Activated naive CD4-positive, alpha-beta T cell treated with anti-CD3 and anti-CD28 coated beads, Interleukin-2, amount 10 ng/mL, durations not matched to agents 7 days and 5 days (primary cell): ENCODE measurements around the gene OR2L8.
A peak's percentile ranks its signal among the peaks of the same experiment; 100 is the strongest.
"Not testable (repeated sequence)": the region's sequence is repeated elsewhere in the genome, so short reads cannot be mapped to it uniquely, and the experiment has no call there.

Experiments
- CTCF ChIA-PET: fragments of 350-600 bp; sonication (Branson Sonifier 250); formaldehyde crosslinking; loops from one replicate; lab custom pipeline; 2021; ENCODE audit warnings: antibody characterized with exemption; lab: Charles Lee
- DNase-seq: peaks from one replicate; pipeline ENCODE4 v3.0.0-alpha.2; 2020
- H3K27ac Mint-ChIP-seq: one replicate; pipeline ENCODE4 v1.8.0; 2021; ENCODE audit warnings: mild to moderate bottlenecking, moderate library complexity, mixed read lengths
- H3K27me3 Mint-ChIP-seq: one replicate; pipeline ENCODE4 v1.8.0; 2021; ENCODE audit warnings: mild to moderate bottlenecking, mixed read lengths
- H3K36me3 Mint-ChIP-seq: one replicate; pipeline ENCODE4 v1.8.0; 2021; ENCODE audit warnings: mixed read lengths
- H3K4me1 Mint-ChIP-seq: one replicate; pipeline ENCODE4 v1.8.0; 2021; ENCODE audit warnings: mixed read lengths
- H3K4me3 Mint-ChIP-seq: one replicate; pipeline ENCODE4 v1.8.0; 2021; ENCODE audit warnings: mild to moderate bottlenecking, moderate library complexity, mixed read lengths
- H3K9me3 Mint-ChIP-seq: one replicate; pipeline ENCODE4 v1.8.0; 2021; ENCODE audit warnings: mixed read lengths

Gene OR2L8

DNA sequence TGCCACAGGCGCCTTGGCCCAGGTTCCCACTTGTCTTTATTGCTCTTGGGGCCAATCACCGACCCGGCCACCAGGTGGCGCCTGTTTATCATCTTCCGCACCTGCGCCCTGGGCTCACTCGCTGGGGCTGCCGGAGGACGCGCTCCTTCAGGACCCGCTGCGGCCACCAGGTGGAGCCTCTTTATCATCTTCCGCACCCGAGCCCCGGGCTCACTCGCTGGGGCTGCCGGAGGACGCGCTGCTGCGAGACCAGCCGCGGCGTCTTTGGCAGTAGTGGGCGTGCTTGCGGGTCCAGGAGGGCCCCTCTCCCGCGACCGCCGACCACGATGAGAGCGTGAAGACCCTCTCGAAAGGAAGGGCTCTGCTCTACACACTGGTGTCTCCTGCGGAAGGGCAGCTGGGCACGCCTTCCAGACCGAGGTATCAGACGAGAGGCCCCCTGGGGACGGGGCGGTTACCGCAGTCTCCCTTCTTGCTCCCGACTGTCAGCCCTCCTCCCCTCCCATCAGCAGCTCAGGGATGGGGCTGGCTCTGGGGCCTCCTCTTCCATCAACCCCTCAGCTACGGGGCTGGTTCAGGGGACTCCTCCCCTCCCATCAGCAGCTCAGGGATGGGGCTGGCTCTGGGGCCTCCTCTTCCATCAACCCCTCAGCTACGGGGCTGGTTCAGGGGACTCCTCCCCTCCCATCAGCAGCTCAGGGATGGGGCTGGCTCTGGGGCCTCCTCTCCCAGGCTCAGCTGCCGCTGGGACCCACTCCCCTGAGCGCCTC, 11.5 kb upstream of the OR2L8 start:
- not testable (repeated sequence) for H3K9me3 Mint-ChIP-seq, H3K27me3 Mint-ChIP-seq, H3K36me3 Mint-ChIP-seq, H3K4me1 Mint-ChIP-seq
- Mint-ChIP-seq H3K4me3 (peak overlapping the region; percentile 75), H3K27ac (peak overlapping the region; percentile 37)
- CTCF ChIA-PET: interaction anchor here (0.7 to 1.1 kb wide), 2 partner anchors 18 to 173 kb away, joined by 3 read pairs; no protein-coding TSS in a partner anchor
- DNase-seq: peak; percentile 94

DNA sequence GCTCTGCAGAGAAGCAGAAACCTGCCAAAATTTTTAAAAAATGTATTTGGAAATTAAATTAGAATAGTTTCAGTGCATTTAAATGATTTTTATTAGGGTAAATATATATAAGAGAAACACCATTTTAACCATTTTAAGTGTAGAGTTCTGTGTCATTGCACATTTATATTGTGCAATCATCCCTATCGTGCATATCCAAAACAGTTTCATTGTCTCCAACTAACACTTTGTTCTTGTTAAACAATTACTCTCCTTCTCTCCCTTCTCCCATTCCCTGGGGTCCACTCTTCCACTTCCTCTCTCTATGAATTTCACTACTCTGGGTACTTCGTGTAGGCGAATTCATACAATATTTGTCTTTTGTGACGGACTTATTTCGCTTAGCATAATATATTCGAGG, 6.0 kb upstream of the OR2L8 start:
- Mint-ChIP-seq H3K4me1 (no peaks in the 10 kb centered on the region), H3K9me3 (no peaks in the 10 kb centered on the region), H3K4me3 (no peak overlapping the region), H3K36me3 (no peaks in the 10 kb centered on the region), H3K27ac (no peak overlapping the region), H3K27me3 (no peaks in the 10 kb centered on the region)
- no peak for DNase-seq
- CTCF ChIA-PET: no interaction called here

DNA sequence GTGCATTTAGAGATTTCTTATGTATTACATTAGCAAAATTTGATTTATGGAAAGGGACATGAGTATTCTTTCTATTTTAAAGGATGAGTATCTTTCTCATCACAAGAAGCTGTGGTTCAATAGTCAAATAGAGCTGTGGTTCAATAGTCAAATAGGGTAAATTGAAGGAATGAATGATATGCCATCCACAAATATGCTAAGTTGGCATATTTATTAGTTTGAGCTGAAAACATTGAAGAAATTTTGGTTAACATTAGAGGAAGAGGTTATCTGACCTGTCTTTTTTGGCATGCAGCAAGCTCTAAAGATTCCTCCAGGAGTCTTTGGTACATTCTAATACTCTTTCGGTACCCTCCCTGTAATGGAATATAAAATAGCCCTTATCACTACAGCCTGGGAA, 4.8 kb downstream of the OR2L8 start:
- Mint-ChIP-seq H3K4me1 (no peaks in the 10 kb centered on the region), H3K9me3 (peaks cover 4% of the 10 kb centered on the region), H3K4me3 (no peak overlapping the region), H3K27ac (no peak overlapping the region), H3K27me3 (no peaks in the 10 kb centered on the region), H3K36me3 (no peaks in the 10 kb centered on the region)
- DNase-seq: no peak
- CTCF ChIA-PET: no interaction called here

DNA sequence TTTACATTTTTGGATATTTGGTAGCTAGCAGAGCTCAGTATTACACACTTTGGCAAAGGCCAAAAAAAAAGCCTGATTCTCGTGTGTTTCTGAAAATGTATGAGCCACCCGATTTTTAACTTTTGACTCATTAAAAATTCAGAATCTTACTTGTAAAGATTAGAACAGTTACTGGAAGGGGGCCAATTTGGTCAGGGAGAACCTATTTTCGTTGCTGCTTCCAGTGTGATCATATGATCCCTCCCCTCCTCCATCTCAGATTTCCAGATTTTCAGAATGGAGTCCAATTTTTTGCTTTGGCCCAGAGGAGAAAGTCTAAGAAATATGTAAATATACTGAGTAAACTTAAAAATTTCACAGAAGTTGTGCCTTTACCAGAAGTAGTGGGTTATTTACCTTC, 13.1 kb downstream of the OR2L8 start:
- Mint-ChIP-seq H3K4me1 (no peaks in the 10 kb centered on the region), H3K27ac (no peak overlapping the region), H3K36me3 (no peaks in the 10 kb centered on the region), H3K4me3 (no peak overlapping the region), H3K9me3 (peaks cover 7% of the 10 kb centered on the region), H3K27me3 (no peaks in the 10 kb centered on the region)
- CTCF ChIA-PET: no interaction called here
- no peak for DNase-seq

DNA sequence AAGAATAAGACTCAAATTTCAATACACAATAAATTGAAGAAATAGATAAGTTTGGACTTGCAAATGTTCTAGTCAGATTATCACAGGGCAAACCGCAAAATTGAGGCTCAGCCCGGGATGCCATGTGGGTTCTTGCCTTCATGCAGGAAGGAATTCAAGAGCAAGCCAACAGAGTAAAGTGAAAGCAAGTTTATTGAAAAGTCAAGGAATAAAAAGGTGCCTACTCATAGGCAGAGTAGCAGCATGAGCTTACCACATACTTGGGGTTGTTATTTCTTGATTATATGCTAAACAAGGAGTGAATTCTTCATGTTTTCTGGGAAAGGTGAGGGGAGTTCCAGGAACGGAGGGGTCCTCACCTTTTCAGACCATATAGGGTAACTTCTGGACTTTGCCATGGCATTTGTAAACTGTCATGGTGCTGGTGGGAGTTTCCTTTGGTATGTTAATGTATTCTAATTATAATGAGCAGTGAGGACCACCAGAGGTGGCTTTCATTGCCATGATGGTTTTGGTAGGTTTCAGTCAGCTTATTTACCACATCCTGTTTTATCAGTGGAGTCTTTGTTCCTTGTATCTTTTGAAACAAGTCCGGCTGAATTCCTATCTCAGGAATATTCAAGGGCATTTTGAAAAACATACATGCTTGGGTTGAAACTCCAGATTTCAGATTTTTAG, 14.4 kb downstream of the OR2L8 start:
- no peak overlapping the region for H3K4me3 Mint-ChIP-seq
- CTCF ChIA-PET: no interaction called here
- H3K27me3 Mint-ChIP-seq: no peaks in the 10 kb centered on the region
- no peaks in the 10 kb centered on the region for H3K4me1 Mint-ChIP-seq
- no peak overlapping the region for H3K27ac Mint-ChIP-seq
- DNase-seq: no peak
- H3K36me3 Mint-ChIP-seq: no peaks in the 10 kb centered on the region
- H3K9me3 Mint-ChIP-seq: peaks cover 3% of the 10 kb centered on the region

DNA sequence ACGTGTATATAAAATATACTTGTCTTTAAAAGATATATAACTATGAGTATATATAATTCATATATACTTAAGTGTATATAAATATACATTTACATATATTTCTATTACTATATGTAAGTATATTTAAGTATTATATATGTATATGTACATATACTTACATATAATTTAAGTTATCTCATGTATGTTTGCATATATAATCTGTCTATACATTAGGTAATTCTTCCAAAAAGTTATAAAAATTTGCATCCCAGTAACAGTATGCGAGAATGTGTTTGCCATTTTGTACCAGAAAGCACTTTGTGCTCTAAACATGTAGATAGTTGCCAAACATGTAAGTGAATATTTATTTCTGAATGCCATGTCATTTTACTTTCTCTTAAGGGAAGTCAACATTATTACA, 16.3 kb downstream of the OR2L8 start, which contains the start of gene OR2AK2:
TSS of gene OR2AK2 (plus strand) at position 301 of the 400 bp plus-strand sequence. CDS start 144 bp downstream, outside the sequence.
- Mint-ChIP-seq H3K4me3 (no peak within 1 kb of the TSS), H3K27ac (no peak within 1 kb of the TSS)
- CTCF ChIA-PET: no interaction called here

DNA sequence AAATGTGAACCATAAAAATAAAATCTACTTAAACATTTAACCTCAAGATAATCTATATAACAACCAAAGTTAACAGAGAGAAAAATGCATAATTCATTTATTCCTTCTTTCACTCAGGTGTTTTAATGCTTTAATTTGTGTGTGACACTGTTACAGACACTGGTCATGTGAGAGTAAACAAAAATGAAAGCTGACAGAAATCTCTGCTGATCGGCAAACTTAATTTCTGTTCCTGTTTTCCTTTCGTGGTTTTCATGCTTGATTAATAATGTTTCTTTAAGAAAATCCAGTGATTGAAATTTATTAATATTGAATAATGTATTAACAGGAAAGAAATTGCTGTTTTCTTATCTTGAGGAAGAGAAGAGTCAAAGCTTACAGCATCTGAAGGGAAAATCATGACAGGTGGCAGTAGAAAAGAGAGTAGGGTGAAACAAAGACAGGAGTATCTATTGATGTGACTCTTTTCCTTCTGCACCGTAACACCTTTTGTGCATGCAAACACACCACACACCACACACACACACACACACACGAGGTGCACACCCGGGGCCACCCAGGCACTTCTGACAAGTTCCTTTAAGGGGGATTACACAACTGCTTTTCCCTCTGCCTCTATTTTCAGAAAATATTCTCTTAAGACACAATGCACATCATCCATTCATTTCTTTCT, 18.0 kb downstream of the OR2L8 start:
- no peaks in the 10 kb centered on the region for H3K9me3 Mint-ChIP-seq
- H3K4me3 Mint-ChIP-seq: no peak overlapping the region
- H3K27ac Mint-ChIP-seq: no peak overlapping the region
- DNase-seq: no peak
- H3K27me3 Mint-ChIP-seq: no peaks in the 10 kb centered on the region
- CTCF ChIA-PET: interaction anchor here (0.5 kb wide), 1 partner anchor 651 kb away, joined by 3 read pairs; no protein-coding TSS in a partner anchor
- H3K4me1 Mint-ChIP-seq: no peaks in the 10 kb centered on the region
- H3K36me3 Mint-ChIP-seq: no peaks in the 10 kb centered on the region

More for the DNA sequence above, 16.3 kb downstream of the OR2L8 start, which contains the start of gene OR2AK2:
- no peaks in the 10 kb centered on the region for H3K36me3 Mint-ChIP-seq
- no peaks in the 10 kb centered on the region for H3K27me3 Mint-ChIP-seq
- peaks cover 2% of the 10 kb centered on the region for H3K9me3 Mint-ChIP-seq
- H3K4me1 Mint-ChIP-seq: no peaks in the 10 kb centered on the region
- no peak for DNase-seq

DNA sequence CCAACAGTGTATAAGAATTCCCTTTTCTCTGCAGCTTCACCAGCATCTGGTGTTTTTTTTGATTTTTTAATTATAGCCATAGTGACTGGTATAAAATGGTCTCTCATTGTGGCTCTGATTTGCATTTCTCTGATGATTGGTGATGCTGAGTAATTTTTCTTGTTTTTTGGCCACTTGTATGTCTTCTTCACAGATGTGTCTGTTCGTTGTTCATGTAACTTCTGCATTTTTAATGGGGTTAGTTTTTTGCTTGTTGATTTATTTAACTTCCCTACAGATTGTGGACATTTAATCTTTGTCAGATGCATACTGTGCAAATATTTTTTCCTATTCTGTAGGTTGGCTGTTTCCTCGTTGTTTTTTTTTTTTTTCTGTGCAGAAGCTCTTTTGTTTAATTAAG, 44.3 kb downstream of the OR2L8 start:
- Mint-ChIP-seq H3K27me3 (no peaks in the 10 kb centered on the region), H3K4me1 (no peaks in the 10 kb centered on the region), H3K4me3 (no peak overlapping the region), H3K9me3 (peaks cover 10% of the 10 kb centered on the region), H3K27ac (no peak overlapping the region), H3K36me3 (no peaks in the 10 kb centered on the region)
- CTCF ChIA-PET: no interaction called here
- no peak for DNase-seq

DNA sequence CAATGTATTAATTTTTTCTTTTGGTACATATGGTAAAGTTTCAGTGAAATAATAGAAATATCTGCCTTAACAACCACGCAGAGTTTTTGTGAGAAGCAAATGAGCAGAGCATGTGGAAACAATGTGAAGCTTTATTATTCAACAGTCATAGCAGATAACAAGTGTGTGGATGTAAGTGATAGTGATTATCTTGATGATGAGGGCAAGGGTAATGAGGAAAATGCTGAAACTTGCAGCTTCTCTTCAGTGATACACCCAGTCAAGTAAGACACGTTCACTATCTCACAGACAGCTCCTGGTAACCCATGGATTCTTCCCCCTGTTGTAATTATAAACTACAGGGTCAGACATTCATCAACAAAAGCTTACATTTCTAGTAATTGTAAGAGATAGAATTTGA, 50.2 kb downstream of the OR2L8 start:
- Mint-ChIP-seq H3K36me3 (no peaks in the 10 kb centered on the region), H3K4me3 (no peak overlapping the region), H3K4me1 (no peaks in the 10 kb centered on the region), H3K9me3 (no peaks in the 10 kb centered on the region), H3K27me3 (no peaks in the 10 kb centered on the region), H3K27ac (no peak overlapping the region)
- no peak for DNase-seq
- CTCF ChIA-PET: no interaction called here
